Karpas-422 (cell line): ENCODE data around the gene F2. TPM values are rescaled to one million over a fixed set of nuclear protein-coding genes. Genes with fewer than 3 reads are reported as not detected.

ENCODE experiments used
- DNase-seq: peaks from one replicate; pipeline ENCODE4 v3.0.0-alpha.2; 2015
- H2AFZ ChIP-seq: fragments of 200-600 bp; sonication (generic); 2 replicates; pipeline ENCODE4 v1.6.1; 2014; ENCODE audit warnings: antibody characterized with exemption, low read length, mixed read lengths
- H3K27ac ChIP-seq: fragments of 200-600 bp; sonication (generic); 2 replicates; pipeline ENCODE4 v1.5.1; 2014; ENCODE audit warnings: mild to moderate bottlenecking, low read length, moderate library complexity
- H3K27me3 ChIP-seq: fragments of 200-600 bp; sonication (generic); 2 replicates; pipeline ENCODE4 v1.6.1; 2014; ENCODE audit warnings: low read length, mixed read lengths
- H3K36me3 ChIP-seq: fragments of 200-600 bp; sonication (generic); 2 replicates; pipeline ENCODE4 v1.6.1; 2014; ENCODE audit warnings: low read length, mixed read lengths; ENCODE audit not compliant: insufficient read depth
- H3K4me1 ChIP-seq: fragments of 200-600 bp; sonication (generic); 2 replicates; pipeline ENCODE4 v1.6.1; 2014; ENCODE audit warnings: mild to moderate bottlenecking, low read length, mixed read lengths
- H3K4me2 ChIP-seq: fragments of 200-600 bp; sonication (generic); 2 replicates; pipeline ENCODE4 v1.6.1; 2014; ENCODE audit warnings: low read length, low read depth, mild to moderate bottlenecking; ENCODE audit not compliant: poor library complexity, severe bottlenecking
- H3K4me3 ChIP-seq: fragments of 200-600 bp; sonication (generic); 2 replicates; pipeline ENCODE4 v1.5.1; 2014; ENCODE audit warnings: mild to moderate bottlenecking, antibody characterized with exemption, low read length, mixed read lengths
- H3K79me2 ChIP-seq: fragments of 200-600 bp; sonication (generic); 2 replicates; pipeline ENCODE4 v1.6.1; 2014; ENCODE audit warnings: mild to moderate bottlenecking, low read length, mixed read lengths
- H3K9ac ChIP-seq: fragments of 200-600 bp; sonication (generic); 2 replicates; pipeline ENCODE4 v1.6.0; 2014; ENCODE audit warnings: low read length
- H3K9me2 ChIP-seq: fragments of 200-600 bp; sonication (generic), shearing (Covaris generic); replicated peaks from 2 replicates; pipeline ENCODE4 v1.6.0; 2014; ENCODE audit warnings: mild to moderate bottlenecking, low read length, moderate library complexity; ENCODE audit not compliant: insufficient read depth
- H3K9me3 ChIP-seq: fragments of 300-700, 200-600 bp; sonication (generic); 2 replicates; pipeline ENCODE4 v1.6.1; 2014; ENCODE audit warnings: low read length, mixed read lengths
- H4K20me1 ChIP-seq: fragments of 200-600 bp; sonication (generic); 2 replicates; pipeline ENCODE4 v1.6.1; 2014; ENCODE audit warnings: mild to moderate bottlenecking, antibody characterized with exemption, low read length, low read depth; ENCODE audit not compliant: insufficient read depth
- small RNA-seq: library from RNA; depleted of rRNA; stranded (forward); fragments of <200 nt; gene quantifications from one replicate; pipeline ENCODE3, GENCODE V24; 2014
- total RNA-seq: library from RNA; depleted of rRNA; stranded (reverse); fragments of >200 nt; shearing (Covaris generic); gene quantifications from 2 replicates; pipeline ENCODE4 v1.2.3, GENCODE V29; 2014; ENCODE audit warnings: low replicate concordance; rRNA removed

Gene F2
- total RNA-seq, 1 experiment from 2014 or later = not detected

- Histone ChIP-seq H4K20me1 (no peaks in the 10 kb centered on the region), H3K79me2 (no peaks in the 10 kb centered on the region), H3K9me2 (no peaks in the 10 kb centered on the region), H3K4me1 (no peaks in the 10 kb centered on the region), H3K9ac (no peak overlapping the region), H3K9me3 (no peaks in the 10 kb centered on the region), H3K36me3 (peaks cover 64% of the 10 kb centered on the region; the same call in 1 of the 2 replicates), H3K27me3 (no peaks in the 10 kb centered on the region), H3K4me2 (no peak overlapping the region), H2AFZ (no peak overlapping the region), H3K4me3 (no peak overlapping the region), H3K27ac (no peak overlapping the region)
- no peak for DNase-seq
Measured at GRCh38 chr11:46769636-46770221, 50.7 kb downstream of the F2 start.

GRCh38 chr11:46776878-46777277 lies 57.9 kb downstream of the F2 start:
- H4K20me1 ChIP-seq = no peaks in the 10 kb centered on the region

DNA sequence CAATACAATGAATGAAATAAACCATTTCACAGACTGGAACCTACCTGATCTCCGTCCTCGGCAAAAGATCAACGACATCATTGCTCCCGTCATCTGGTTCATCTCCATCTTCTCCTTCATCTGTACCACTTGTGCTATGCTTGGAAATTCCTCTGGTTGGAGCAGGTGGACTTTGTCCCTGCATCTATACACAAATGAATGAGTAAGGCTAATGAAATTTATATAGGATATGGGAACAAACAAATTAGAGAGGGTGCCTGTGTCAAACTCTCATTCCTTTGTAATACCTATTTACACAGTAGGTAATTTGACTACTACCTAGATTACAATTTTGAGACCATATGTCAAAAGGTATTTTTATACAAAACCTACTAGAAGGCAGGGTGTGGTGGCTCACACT lies 59.4 kb downstream of the F2 start:
- H3K9me3 ChIP-seq = no peaks in the 10 kb centered on the region

More at GRCh38 chr11:46776878-46777277, 57.9 kb downstream of the F2 start:
- Histone ChIP-seq H2AFZ (no peak overlapping the region), H3K9me2 (no peaks in the 10 kb centered on the region), H3K9ac (no peak overlapping the region), H3K4me2 (no peak overlapping the region), H3K36me3 (peaks cover 48% of the 10 kb centered on the region), H3K9me3 (no peaks in the 10 kb centered on the region), H3K27ac (no peak overlapping the region), H3K27me3 (no peaks in the 10 kb centered on the region), H3K79me2 (peaks cover 10% of the 10 kb centered on the region), H3K4me1 (no peaks in the 10 kb centered on the region), H3K4me3 (no peak overlapping the region)
- no peak for DNase-seq

More for the DNA sequence above, 59.4 kb downstream of the F2 start:
- Histone ChIP-seq H3K4me3 (no peak overlapping the region), H3K27ac (no peak overlapping the region), H3K9me2 (no peaks in the 10 kb centered on the region), H3K9ac (no peak overlapping the region), H4K20me1 (no peaks in the 10 kb centered on the region), H3K4me2 (no peak overlapping the region), H3K27me3 (no peaks in the 10 kb centered on the region), H3K36me3 (peaks cover 50% of the 10 kb centered on the region), H2AFZ (no peak overlapping the region), H3K4me1 (no peaks in the 10 kb centered on the region), H3K79me2 (peaks cover 10% of the 10 kb centered on the region)
- no peak for DNase-seq

Small RNAs within 50 kb of the gene (small RNA-seq; reads per million reads assigned to genes)
- gene MIR5582 (not detected), gene RF00573 (not detected), gene SNORD67 (25.5 reads per million, percentile 97 among the genes with 10 or more reads in this experiment)

Other genes starting within 250 kb of the F2 start
- 26.2 and 30.3 TPM in 2 replicates for gene AMBRA1, start 125.2 kb upstream of the F2 start, total RNA-seq
- gene HARBI1, start 102.0 kb upstream of the F2 start, total RNA-seq = 3.8 and 4.0 TPM in 2 replicates
- 77.4 and 79.2 TPM in 2 replicates for gene ATG13, start 101.7 kb upstream of the F2 start, total RNA-seq
- 13.6 and 23.4 TPM in 2 replicates for gene ARHGAP1, start 18.6 kb upstream of the F2 start, total RNA-seq
- gene ZNF408, start 18.2 kb upstream of the F2 start, total RNA-seq = 5.1 and 7.4 TPM in 2 replicates
- 70.0 and 82.2 TPM in 2 replicates for gene CKAP5, start 127.1 kb downstream of the F2 start, total RNA-seq
- gene LRP4, start 199.3 kb downstream of the F2 start, total RNA-seq = 2.6 and 3.9 TPM in 2 replicates
- 61.1 and 78.4 TPM in 2 replicates for gene CSTPP1, start 217.5 kb downstream of the F2 start, total RNA-seq